GM18858 (cell line): ENCODE data around the gene GPR18.
A peak's percentile ranks its signal among the peaks of the same experiment; 100 is the strongest.

Experiments
- ATAC-seq: cut with Tn5 transposase; IDR thresholded peaks from one replicate; pipeline ENCODE4 v1.9.1; 2021; ENCODE audit not compliant: unreplicated experiment

The GPR18 gene

GRCh38 chr13:99293178-99293577 is 35.0 kb upstream of the GPR18 start:
- ATAC-seq = no peak

- no peak for ATAC-seq
These were observed 32.7 kb upstream of the GPR18 start for GRCh38 chr13:99290894-99291293.

GRCh38 chr13:99289674-99290337 is 31.6 kb upstream of the GPR18 start:
- no peak for ATAC-seq

- ATAC-seq = no peak
These were observed 31.1 kb upstream of the GPR18 start for GRCh38 chr13:99289271-99289670.

- peak; percentile 90 for ATAC-seq
These were observed 29.9 kb upstream of the GPR18 start for GRCh38 chr13:99288089-99288488.

- ATAC-seq = peak; percentile 2
These were observed 29.4 kb upstream of the GPR18 start for GRCh38 chr13:99287551-99287950.

GRCh38 chr13:99285432-99286182 is 27.4 kb upstream of the GPR18 start:
- no peak for ATAC-seq

GRCh38 chr13:99282264-99283231 is 24.4 kb upstream of the GPR18 start:
- ATAC-seq = peak; percentile 54

GRCh38 chr13:99281811-99282263 is 23.7 kb upstream of the GPR18 start:
- peak; percentile 49 for ATAC-seq

GRCh38 chr13:99280166-99280565 is 22.0 kb upstream of the GPR18 start:
- ATAC-seq = no peak

GRCh38 chr13:99279637-99280036 is 21.5 kb upstream of the GPR18 start:
- no peak for ATAC-seq

- no peak for ATAC-seq
These were observed 20.7 kb upstream of the GPR18 start for GRCh38 chr13:99278843-99279242.

- no peak for ATAC-seq
These were observed 20.0 kb upstream of the GPR18 start for GRCh38 chr13:99278200-99278599.

GRCh38 chr13:99277629-99278028 is 19.4 kb upstream of the GPR18 start:
- no peak for ATAC-seq

GRCh38 chr13:99276706-99277105 is 18.5 kb upstream of the GPR18 start:
- no peak for ATAC-seq

GRCh38 chr13:99275093-99275469 is 16.9 kb upstream of the GPR18 start:
- ATAC-seq = peak; percentile 41

- ATAC-seq = no peak
These were observed 14.9 kb upstream of the GPR18 start for GRCh38 chr13:99273128-99273527.

- ATAC-seq = no peak
These were observed 14.3 kb upstream of the GPR18 start for GRCh38 chr13:99272481-99272880.

GRCh38 chr13:99271249-99271648 is 13.1 kb upstream of the GPR18 start:
- no peak for ATAC-seq

GRCh38 chr13:99270518-99270917 is 12.3 kb upstream of the GPR18 start:
- ATAC-seq = no peak

- ATAC-seq = peak; percentile 59
These were observed 11.6 kb upstream of the GPR18 start for GRCh38 chr13:99269627-99270241.
